Cardiac fibroblast (primary cell): ENCODE data around the gene CKLF.
A peak's percentile ranks its signal among the peaks of the same experiment; 100 is the strongest.

Experiments used
- DNase-seq, 2 donors: peaks; one replicate each; pipeline versions ENCODE4 v3.0.0 to v3.0.0-alpha.2; 2010; ENCODE audit warnings: low read depth in 2 of 2
- H3K4me3 ChIP-seq, 2 donors: replicated peaks in 1 of 2; 1 replicate in 1 of 2; 2 replicates in 1 of 2; pipeline ENCODE4 v1.5.1; 2011; ENCODE audit warnings: low read depth in 2 of 2, low read length in 2 of 2, mild to moderate bottlenecking in 2 of 2, moderate library complexity in 1 of 2
- TF ChIP-seq, protein P1 (sequence below): IDR thresholded peaks from one replicate; pipeline ENCODE4 v1.5.1; 2011; ENCODE audit warnings: low read depth, mild to moderate bottlenecking, low read length, inconsistent platforms

CKLF gene

DNA sequence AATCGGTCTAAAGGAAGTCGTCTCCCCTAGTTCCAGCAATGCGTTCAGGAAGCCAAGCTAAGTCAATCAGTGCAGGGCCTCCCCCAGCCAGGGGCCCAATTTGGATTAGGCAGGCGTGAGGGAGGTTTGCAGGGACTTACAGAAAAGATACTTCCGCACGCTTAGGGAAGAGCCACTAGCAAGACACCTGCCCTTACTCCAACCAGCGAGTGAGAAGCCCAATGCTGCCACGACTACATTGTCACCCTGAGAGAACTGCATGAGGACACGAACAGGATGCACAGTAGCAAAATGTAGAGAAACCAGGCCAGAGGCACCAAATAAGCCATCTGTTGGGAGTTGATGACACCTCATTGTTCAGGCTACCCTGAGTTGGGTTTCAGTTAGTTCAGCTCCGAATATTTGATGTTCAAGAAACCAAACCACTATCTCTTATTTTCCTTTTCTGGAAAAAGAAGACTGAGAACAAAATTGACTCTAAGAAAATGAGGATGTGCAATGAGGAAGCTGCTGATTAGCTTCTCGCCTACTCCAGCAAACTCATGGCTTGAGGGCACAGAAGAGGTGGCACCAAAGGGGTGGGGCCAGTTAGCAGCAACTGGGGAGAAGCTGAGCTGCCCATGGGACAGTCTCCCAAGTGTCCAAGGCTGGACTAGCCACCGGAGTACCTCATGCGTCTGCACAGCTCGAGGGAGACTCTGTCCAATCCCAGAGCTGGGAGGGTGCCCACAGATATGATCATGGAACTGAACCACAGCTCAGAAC lies 31.8 kb upstream of the CKLF start:
- TF ChIP-seq, protein P1, sequence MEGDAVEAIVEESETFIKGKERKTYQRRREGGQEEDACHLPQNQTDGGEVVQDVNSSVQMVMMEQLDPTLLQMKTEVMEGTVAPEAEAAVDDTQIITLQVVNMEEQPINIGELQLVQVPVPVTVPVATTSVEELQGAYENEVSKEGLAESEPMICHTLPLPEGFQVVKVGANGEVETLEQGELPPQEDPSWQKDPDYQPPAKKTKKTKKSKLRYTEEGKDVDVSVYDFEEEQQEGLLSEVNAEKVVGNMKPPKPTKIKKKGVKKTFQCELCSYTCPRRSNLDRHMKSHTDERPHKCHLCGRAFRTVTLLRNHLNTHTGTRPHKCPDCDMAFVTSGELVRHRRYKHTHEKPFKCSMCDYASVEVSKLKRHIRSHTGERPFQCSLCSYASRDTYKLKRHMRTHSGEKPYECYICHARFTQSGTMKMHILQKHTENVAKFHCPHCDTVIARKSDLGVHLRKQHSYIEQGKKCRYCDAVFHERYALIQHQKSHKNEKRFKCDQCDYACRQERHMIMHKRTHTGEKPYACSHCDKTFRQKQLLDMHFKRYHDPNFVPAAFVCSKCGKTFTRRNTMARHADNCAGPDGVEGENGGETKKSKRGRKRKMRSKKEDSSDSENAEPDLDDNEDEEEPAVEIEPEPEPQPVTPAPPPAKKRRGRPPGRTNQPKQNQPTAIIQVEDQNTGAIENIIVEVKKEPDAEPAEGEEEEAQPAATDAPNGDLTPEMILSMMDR: no peak
- no peak overlapping the region for H3K4me3 ChIP-seq
- DNase-seq: no peak

DNA sequence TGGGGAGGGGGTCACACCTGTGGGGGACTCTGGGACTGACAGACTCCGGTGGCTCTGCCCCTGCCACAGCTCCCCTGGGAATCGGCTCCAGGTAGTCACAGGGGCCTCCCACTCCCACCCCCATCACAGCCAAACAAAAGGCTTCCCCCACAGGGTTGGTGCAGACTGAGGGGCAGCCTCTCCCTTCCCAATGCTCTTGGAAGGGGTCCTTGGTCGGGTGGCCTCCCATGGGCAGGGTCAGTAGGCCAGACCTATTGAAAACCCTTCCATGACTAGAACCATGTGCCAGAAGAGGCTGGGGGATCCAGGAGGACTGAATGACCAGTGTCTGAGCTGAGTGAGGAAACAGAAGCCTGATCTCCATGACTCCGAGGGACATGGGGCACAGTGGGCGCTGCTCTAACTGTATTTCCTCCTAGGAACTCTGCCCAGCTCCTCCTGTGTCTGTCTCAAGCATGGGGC lies 31.1 kb upstream of the CKLF start:
- no peak overlapping the region for H3K4me3 ChIP-seq
- DNase-seq: no peak
- TF ChIP-seq, protein P1: no peak

DNA sequence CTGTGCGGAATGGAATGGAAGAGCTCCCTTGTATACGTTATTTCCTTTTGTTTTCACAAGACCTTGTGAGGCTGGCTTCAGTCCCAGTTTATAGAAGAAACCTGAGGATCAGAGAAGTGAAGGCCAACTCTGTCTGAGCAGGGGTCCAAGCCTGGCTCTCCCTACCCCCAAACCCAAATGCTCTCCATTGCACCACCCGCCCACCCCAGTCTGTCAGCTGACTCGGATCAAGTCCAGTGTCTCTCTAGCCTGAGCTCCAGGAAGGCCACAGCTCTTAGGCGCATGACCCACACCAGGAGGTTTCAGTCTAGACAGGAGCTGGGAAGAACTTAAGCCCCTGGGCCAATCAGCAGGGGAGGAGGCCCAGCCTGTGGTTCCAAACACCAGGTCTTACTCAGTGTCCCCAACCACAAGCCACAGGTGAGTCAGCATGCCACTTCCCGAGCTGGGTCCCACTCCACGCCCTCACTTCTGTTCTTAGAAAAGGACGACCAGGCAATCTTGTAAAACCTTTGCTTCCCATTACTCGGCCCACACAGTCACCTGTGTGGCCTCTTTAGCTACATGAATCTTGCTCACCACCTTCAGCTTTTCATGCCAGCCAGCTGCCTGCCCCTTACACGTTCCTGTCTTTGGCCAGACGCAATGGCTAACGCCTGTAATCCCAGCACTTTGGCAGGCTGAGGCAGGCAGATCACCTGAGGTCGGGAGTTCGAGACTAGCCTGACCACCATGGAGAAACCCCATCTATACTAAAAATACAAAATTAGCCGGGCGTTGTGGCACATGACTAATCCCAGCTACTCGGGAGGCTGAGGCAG lies 30.2 kb upstream of the CKLF start:
- no peak overlapping the region for H3K4me3 ChIP-seq
- TF ChIP-seq, protein P1: no peak
- DNase-seq: peak; percentile 72 to 85

DNA sequence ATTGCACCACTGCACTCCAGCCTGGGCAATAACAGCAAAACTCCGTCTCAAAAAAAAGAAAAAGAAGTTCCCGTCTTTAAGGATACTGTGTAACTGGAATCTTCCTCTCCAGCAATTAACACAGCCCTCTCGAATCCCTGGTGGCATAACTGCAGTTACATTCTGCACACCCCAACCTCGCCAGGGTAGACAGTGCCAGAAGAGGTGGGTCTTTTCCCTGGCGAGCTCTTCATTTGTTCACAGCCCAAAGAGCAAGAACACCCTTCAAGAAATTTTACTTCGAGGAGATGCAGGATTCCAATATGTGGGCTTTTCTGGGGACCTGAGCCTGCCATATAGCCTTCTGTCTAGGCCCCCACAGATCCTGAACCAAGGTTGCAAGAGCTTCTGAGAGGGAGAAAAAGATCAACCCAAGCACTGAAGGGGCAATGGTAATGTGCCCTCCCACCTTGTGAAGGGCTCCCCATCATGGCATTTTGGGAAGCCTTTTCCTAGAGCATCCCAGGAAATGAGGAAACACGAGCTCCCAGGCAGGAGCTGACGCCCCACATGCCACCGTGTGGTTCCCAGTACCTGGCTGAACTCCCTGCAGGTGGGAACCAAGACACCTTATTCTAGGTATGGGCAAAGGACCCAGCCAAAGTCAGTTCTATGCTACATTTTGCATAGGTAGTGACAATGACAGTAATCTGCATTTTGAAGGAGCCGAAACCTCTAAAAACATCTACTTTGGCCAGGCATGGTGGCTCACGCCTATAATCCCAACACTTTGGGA lies 29.4 kb upstream of the CKLF start:
- TF ChIP-seq, protein P1: no peak
- DNase-seq: no peak
- no peak overlapping the region for H3K4me3 ChIP-seq

DNA sequence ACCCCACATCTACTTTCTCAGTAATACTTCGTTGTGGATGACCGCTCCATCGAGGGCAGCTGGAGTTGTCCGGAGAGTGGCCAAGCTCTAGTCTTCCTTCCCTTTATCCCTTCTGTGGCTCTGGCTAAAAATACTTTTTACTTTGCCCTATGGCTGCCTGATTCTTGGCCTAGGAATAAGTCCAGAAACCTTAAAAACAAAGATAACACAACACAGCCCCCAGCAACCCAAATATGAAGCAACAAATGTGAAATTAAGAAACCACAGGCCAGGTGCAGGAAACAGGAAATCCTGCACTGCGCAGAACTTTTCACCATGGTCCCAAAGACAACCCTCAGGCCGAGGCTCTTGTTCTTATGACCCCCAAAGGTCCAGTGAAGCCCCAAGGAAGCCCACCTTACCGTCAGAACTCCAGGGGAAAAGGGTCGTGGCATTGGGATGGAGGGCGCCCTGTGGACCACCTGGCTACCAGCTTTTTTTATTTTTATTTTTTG lies 28.5 kb upstream of the CKLF start:
- peak; percentile 26 to 31 for DNase-seq
- TF ChIP-seq, protein P1: no peak
- no peak overlapping the region for H3K4me3 ChIP-seq

DNA sequence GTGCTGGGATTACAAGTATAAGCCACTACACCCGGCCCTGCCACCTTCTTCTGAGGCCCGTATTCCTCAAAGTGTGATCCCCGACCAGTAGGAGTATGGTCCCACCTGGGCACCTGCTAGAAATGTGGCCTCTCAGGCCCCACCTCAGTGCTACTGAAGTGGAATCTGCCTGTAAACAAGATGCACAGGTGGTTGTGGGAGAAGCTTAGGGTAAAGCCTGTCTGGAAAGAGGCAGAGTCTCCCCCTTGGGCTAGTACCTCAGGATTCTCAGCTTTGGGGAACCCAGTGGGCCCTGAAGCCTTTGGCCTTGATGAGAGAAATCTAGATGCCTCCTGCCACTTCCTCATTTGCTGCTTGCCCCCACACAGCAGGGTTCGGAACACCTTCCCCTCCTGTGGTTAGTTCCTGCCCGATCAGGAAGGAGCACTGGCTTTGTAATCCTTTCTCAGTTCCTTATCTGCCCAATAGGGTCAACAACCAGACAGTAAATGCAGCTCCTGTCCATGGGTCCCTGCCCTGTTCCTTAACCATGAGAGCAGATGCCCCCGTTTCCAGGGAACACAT lies 27.7 kb upstream of the CKLF start:
- TF ChIP-seq, protein P1: no peak
- H3K4me3 ChIP-seq: no peak overlapping the region
- no peak for DNase-seq
